Tibial nerve (tissue), 4 donors: Measurements from ENCODE around the gene EFCAB12. TPM values are rescaled to one million over a fixed set of nuclear protein-coding genes. Genes with fewer than 3 reads are reported as not detected.

ENCODE experiments used
- DNase-seq, 2 donors: peaks; one replicate each; pipeline ENCODE4 v3.0.0-alpha.2; 2019; ENCODE audit warnings: low spot score in 2 of 2
- H3K27ac ChIP-seq, 4 donors: fragments of 200-600 bp; sonication (generic) in 3 of 4; one replicate each; pipeline ENCODE4 v1.5.1; 2017 to 2019; ENCODE audit warnings: mild to moderate bottlenecking in 1 of 4
- H3K27me3 ChIP-seq, 2 donors: fragments of 200-600 bp; sonication (generic) in 1 of 2; one replicate each; pipeline versions ENCODE4 v1.5.1 to v1.6.0; 2017 to 2019
- H3K36me3 ChIP-seq, 3 donors: fragments of 200-600 bp; sonication (generic); one replicate each; pipeline ENCODE4 v1.5.1; 2018 to 2019
- H3K4me1 ChIP-seq, 4 donors: fragments of 200-600 bp; sonication (generic) in 3 of 4; one replicate each; pipeline ENCODE4 v1.5.1; 2017 to 2019
- H3K4me3 ChIP-seq, 4 donors: fragments of 200-600 bp; sonication (generic) in 3 of 4; one replicate each; pipeline ENCODE4 v1.5.1; 2017 to 2019; ENCODE audit warnings: mild to moderate bottlenecking in 1 of 4, moderate library complexity in 1 of 4
- H3K9me3 ChIP-seq, 4 donors: fragments of 200-600 bp; sonication (generic) in 3 of 4; one replicate each; pipeline ENCODE4 v1.5.1; 2017 to 2019
- EP300 ChIP-seq, 2 donors: sonication (generic); formaldehyde crosslinking; IDR thresholded peaks; one replicate each; pipeline ENCODE4 v1.6.1; 2017; ENCODE audit warnings: antibody characterized with exemption in 2 of 2, mild to moderate bottlenecking in 1 of 2
- POLR2A ChIP-seq, 2 donors: fragments of 450-650 bp; IDR thresholded peaks; one replicate each; pipeline ENCODE4 v1.6.1; 2017; ENCODE audit warnings: antibody characterized with exemption in 2 of 2, mild to moderate bottlenecking in 2 of 2, moderate library complexity in 2 of 2
- WGBS, 2 donors: methylation state at CpG; one replicate each; pipeline ENCODE4 v1.1.5; 2018; 5-methylcytosine and 5-hydroxymethylcytosine counted together
- total RNA-seq, 4 donors: library from RNA; depleted of rRNA; stranded (reverse); fragments of >200 nt; gene quantifications; one replicate each; pipeline ENCODE4 v1.1.0, GENCODE V29; 2016
- TF ChIP-seq, protein P1 (sequence below), 5 experiments: fragments of 200-600 bp in 3 of 5; fragments of 450-650 bp in 2 of 5; sonication (generic) in 3 of 5; IDR thresholded peaks; one replicate each; pipeline ENCODE4 v1.5.1; 2016 to 2019; ENCODE audit warnings: antibody characterized with exemption in 5 of 5, mild to moderate bottlenecking in 3 of 5, moderate library complexity in 2 of 5

EFCAB12 gene
- total RNA-seq, 4 donors from 2014 or later: 0.22 to 2.2 (median 0.46) TPM

DNA sequence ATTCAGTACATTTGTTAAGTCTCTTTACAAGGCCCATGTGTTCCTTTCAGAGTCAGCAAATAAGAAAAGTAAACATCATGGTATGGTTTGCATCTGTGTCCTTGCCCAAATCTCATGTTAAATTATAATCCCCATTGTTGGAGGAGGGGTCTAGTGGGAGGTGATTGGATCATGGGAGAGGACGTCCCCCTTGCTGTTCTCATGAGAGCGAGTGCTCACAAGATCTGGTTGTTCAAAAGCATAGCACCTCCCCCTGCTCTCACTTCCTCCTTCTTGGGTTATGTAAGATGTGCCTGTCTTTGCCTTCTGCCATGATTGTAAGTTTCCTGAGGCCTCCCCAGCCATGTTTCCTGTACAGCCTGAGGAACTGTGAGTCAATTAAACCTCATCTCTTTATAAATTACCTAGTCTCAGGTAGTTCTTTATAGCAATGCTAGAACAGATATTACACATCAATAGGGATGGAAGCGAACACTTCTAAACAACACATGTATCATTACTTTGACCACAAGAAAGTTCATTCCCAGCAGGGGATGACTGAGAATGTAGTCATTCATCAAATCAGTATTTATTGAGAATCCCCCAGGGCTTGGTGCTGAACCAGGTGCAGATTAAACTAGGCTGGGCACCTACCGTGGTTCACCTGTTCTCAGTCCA, 4.1 kb downstream of the EFCAB12 start:
- 68 to 75% methylated on average over 4 of the region's 4 CpGs for WGBS, 2 donors
- Histone ChIP-seq H3K9me3 (no peaks in the 10 kb centered on the region), H3K4me3 (no peak overlapping the region), H3K36me3 (no peaks in the 10 kb centered on the region), H3K27me3 (no peaks in the 10 kb centered on the region), H3K27ac (no peak overlapping the region), H3K4me1 (peaks cover 0 to 16% (median 4%) of the 10 kb centered on the region in 4 donors)
- DNase-seq: no peak
- no peak for TF ChIP-seq POLR2A (IDR thresholded peaks at IDR 0.05)
- no peak for TF ChIP-seq EP300 (IDR thresholded peaks at IDR 0.05)
- TF ChIP-seq, protein P1, sequence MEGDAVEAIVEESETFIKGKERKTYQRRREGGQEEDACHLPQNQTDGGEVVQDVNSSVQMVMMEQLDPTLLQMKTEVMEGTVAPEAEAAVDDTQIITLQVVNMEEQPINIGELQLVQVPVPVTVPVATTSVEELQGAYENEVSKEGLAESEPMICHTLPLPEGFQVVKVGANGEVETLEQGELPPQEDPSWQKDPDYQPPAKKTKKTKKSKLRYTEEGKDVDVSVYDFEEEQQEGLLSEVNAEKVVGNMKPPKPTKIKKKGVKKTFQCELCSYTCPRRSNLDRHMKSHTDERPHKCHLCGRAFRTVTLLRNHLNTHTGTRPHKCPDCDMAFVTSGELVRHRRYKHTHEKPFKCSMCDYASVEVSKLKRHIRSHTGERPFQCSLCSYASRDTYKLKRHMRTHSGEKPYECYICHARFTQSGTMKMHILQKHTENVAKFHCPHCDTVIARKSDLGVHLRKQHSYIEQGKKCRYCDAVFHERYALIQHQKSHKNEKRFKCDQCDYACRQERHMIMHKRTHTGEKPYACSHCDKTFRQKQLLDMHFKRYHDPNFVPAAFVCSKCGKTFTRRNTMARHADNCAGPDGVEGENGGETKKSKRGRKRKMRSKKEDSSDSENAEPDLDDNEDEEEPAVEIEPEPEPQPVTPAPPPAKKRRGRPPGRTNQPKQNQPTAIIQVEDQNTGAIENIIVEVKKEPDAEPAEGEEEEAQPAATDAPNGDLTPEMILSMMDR (IDR thresholded peaks at IDR 0.05): no peak

DNA sequence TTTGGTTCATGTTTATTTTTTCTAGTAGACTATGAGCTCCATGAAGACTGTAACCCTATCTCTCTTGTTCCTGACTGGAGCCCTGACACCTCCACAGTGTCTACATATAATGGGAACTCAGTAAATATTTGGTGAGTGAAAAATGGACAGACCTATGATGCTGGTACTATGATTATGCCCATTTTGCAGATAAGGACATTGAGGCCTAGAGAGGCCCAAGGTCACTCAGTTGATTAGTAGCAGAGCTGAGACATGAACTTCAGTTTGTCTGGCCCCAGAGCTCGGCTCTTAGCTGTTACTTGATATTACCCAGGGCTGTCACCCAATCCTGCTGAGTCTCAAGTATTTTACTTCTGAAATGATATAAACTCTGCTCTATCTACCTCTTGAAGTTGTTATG, 5.5 kb downstream of the EFCAB12 start:
- WGBS, 2 donors: 91 to 93% methylated on average over 1 of the region's 1 CpG
- Histone ChIP-seq H3K4me1 (peaks cover 0 to 6% (median 2%) of the 10 kb centered on the region in 4 donors), H3K4me3 (no peak overlapping the region), H3K27me3 (no peaks in the 10 kb centered on the region), H3K9me3 (no peaks in the 10 kb centered on the region), H3K27ac (no peak overlapping the region), H3K36me3 (no peaks in the 10 kb centered on the region)
- TF ChIP-seq POLR2A (IDR thresholded peaks at IDR 0.05) (no peak), EP300 (IDR thresholded peaks at IDR 0.05) (no peak)
- TF ChIP-seq, protein P1 (IDR thresholded peaks at IDR 0.05): no peak
- no peak for DNase-seq

DNA sequence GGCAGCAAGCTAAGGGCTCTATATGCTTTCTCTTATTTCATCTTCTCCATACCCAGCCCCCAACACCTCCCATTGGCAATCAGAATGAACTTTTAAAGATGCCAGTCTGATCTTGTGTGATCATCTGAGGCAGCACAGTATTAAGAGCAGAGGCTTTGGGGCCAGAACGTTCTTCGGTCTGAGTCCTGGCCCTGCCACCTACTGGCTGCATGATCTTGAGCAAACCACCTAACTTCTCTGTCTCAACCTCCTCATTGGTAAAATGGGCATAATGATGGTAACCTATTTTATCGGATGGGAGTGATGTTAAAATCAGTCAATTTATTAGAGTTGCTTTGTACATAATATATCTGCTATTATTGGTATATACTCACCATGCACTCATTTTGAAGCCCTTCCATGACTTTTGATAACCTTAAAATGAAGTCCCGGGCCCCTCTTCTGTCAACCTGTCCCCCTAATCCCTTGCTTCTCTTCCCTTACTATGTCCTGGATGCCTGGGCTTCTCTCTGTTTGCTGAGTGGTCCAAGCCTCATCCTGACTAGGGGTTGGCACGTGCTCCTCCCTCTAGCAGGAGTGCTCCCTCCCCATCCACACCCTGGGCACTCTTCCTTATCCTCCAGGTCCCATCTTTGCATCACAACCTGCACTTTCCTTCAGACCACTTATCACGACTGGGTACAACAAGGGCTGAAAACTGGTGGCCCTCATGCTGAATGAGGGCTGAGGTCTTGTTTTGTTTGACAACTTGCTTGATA, 6.3 kb downstream of the EFCAB12 start:
- Histone ChIP-seq H3K4me3 (no peak overlapping the region), H3K27me3 (no peaks in the 10 kb centered on the region), H3K27ac (no peak overlapping the region), H3K4me1 (no peaks in the 10 kb centered on the region), H3K36me3 (no peaks in the 10 kb centered on the region), H3K9me3 (no peaks in the 10 kb centered on the region)
- DNase-seq: no peak
- TF ChIP-seq, protein P1 (IDR thresholded peaks at IDR 0.05): no peak
- no peak for TF ChIP-seq POLR2A (IDR thresholded peaks at IDR 0.05)
- no peak for TF ChIP-seq EP300 (IDR thresholded peaks at IDR 0.05)
- WGBS, 2 donors: 69 to 76% methylated on average over 6 of the region's 6 CpGs

DNA sequence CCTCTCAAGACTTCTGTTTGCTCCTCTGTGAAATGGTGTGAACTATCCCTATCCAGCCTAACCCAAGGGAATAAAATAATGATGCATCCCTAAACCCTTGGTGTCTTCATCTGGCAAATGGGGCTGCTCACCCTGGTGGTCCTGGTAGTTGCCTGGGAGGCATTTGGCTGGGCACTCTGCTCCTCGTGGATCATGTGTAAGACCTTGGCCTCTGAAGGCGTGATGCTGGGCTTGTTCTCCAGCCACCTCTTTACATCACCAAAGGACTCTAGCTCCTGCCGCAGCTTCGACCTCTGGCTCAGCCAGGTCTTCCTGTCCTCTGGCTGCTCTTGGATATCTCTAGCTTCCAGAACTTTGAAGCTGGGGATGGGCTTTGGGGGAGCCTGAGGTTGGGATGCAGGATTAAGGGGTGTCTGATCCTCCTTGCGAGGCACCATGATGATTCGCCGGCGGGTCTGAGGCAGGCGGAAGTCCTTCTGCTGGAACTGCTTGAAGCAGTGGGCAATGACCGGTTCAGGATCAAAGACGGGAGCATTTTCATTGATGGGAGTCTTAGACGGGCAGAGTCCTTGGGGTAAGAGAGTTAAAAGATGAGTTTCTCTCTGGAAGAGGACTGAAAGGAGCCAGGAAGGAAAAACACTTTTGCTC, 7.1 kb downstream of the EFCAB12 start:
- H3K27me3 ChIP-seq: no peaks in the 10 kb centered on the region
- H3K9me3 ChIP-seq: no peaks in the 10 kb centered on the region
- no peaks in the 10 kb centered on the region for H3K4me1 ChIP-seq
- 92 to 96% methylated on average over 12 of the region's 12 CpGs for WGBS, 2 donors
- no peak overlapping the region for H3K4me3 ChIP-seq
- no peaks in the 10 kb centered on the region for H3K36me3 ChIP-seq
- no peak for DNase-seq
- H3K27ac ChIP-seq: no peak overlapping the region
- TF ChIP-seq, protein P1 (IDR thresholded peaks at IDR 0.05): no peak
- TF ChIP-seq POLR2A (IDR thresholded peaks at IDR 0.05) (no peak), EP300 (IDR thresholded peaks at IDR 0.05) (no peak)

DNA sequence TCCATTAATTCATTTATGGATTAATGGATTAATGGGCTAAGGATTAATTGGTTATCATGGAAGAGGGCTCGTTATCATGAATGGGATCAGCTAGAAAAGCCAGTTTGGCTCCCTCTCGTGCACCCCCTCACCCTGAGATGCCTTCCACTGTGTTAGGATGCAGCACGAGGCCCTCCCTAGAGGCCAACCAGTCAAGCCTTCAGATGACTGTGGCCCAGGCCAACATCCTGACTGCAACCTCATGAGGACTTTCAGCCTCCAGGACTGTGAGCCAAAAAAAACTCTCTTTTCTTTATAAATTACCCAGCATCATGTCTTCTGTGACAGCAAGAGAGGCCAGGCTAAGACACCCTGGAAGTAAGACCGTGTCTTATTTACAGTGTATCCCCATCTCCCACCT, 9.0 kb downstream of the EFCAB12 start:
- Histone ChIP-seq H3K27me3 (no peaks in the 10 kb centered on the region), H3K4me3 (no peak overlapping the region), H3K27ac (no peak overlapping the region), H3K9me3 (no peaks in the 10 kb centered on the region), H3K4me1 (no peaks in the 10 kb centered on the region), H3K36me3 (no peaks in the 10 kb centered on the region)
- no peak for DNase-seq
- TF ChIP-seq EP300 (IDR thresholded peaks at IDR 0.05): no peak
- TF ChIP-seq POLR2A (IDR thresholded peaks at IDR 0.05): no peak
- TF ChIP-seq, protein P1 (IDR thresholded peaks at IDR 0.05): no peak
- WGBS, 2 donors: 67 to 76% methylated on average over 4 of the region's 4 CpGs
